Measurements from ENCODE around the gene NOSTRIN.

The NOSTRIN gene

GRCh38 chr2:168816369-168816768 is 13.9 kb downstream of the NOSTRIN start:
- H3F3A ChIP-seq (ENCODE audit: insufficient read depth, low read length): no peaks in the 10 kb centered on the region
- H4K20me1 ChIP-seq (ENCODE audit: insufficient read depth, low read length): no peaks in the 10 kb centered on the region
- H3K9ac ChIP-seq (ENCODE audit: low read length): no peak overlapping the region
- no peak overlapping the region for H2AFZ ChIP-seq (ENCODE audit: low read length)
- TF ChIP-seq EZH2 (optimal IDR thresholded peaks at IDR 0.05; ENCODE audit: low read depth, low read length) (no peak), EZH2phosphoT487 (IDR thresholded peaks at IDR 0.05; ENCODE audit: low read length) (no peak)
- TF ChIP-seq, protein P1, sequence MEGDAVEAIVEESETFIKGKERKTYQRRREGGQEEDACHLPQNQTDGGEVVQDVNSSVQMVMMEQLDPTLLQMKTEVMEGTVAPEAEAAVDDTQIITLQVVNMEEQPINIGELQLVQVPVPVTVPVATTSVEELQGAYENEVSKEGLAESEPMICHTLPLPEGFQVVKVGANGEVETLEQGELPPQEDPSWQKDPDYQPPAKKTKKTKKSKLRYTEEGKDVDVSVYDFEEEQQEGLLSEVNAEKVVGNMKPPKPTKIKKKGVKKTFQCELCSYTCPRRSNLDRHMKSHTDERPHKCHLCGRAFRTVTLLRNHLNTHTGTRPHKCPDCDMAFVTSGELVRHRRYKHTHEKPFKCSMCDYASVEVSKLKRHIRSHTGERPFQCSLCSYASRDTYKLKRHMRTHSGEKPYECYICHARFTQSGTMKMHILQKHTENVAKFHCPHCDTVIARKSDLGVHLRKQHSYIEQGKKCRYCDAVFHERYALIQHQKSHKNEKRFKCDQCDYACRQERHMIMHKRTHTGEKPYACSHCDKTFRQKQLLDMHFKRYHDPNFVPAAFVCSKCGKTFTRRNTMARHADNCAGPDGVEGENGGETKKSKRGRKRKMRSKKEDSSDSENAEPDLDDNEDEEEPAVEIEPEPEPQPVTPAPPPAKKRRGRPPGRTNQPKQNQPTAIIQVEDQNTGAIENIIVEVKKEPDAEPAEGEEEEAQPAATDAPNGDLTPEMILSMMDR (IDR thresholded peaks at IDR 0.05; ENCODE audit: low read length): no peak
- no peaks in the 10 kb centered on the region for H3K36me3 ChIP-seq (replicated peaks; ENCODE audit: insufficient read depth, low read length)
- no peak for DNase-seq
- H3K9me3 ChIP-seq (replicated peaks; ENCODE audit: insufficient read depth, low read length): no peaks in the 10 kb centered on the region
- H3K27ac ChIP-seq (ENCODE audit: low read length): no peak overlapping the region
- H3K4me3 ChIP-seq (ENCODE audit: low read length): no peak overlapping the region
- no peak overlapping the region for H3K4me2 ChIP-seq (ENCODE audit: low read depth, low read length)
- H3K27me3 ChIP-seq (replicated peaks; ENCODE audit: insufficient read depth, low read length): no peaks in the 10 kb centered on the region
- no peaks in the 10 kb centered on the region for H3K79me2 ChIP-seq (ENCODE audit: low read length)
- H3K4me1 ChIP-seq (ENCODE audit: low read length): no peaks in the 10 kb centered on the region
- no peaks in the 10 kb centered on the region for H3K9me2 ChIP-seq (replicated peaks; ENCODE audit: insufficient read depth, low read length)

DNA sequence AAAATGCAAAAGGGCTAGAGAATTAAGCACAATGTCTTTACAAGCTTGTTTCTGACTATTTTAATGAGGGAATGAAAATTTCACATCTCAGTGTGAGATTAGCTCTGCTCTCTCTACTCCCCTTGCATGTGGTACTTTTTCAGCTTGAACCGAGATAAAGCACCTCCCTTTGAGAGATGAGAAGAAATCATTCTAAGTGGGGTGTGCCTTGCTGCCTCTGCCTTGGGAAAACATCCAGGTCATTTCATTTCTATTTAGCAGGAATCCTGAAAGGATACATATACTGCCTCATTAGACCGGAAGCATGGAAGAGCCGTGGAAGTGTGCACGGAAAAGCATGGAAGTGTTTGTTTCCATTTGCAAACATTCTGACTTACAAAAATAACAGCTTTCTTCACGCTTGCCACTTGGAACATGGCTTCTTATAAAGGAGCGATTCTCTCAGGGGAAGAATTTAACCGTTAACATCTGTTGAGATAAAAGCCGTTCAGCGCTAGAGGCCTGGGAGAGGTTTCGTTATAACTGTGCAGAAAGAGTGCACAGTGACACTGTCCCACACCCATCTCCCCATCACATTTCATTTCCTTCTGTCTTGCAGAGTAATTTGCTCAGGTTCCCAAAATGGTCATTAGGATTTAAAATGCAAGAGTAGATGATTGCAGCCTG is 16.7 kb downstream of the NOSTRIN start:
- Histone ChIP-seq H3K9ac (ENCODE audit: low read length) (no peak overlapping the region), H3K4me2 (ENCODE audit: low read depth, low read length) (no peak overlapping the region), H3K79me2 (ENCODE audit: low read length) (no peaks in the 10 kb centered on the region), H3K27ac (ENCODE audit: low read length) (no peak overlapping the region), H4K20me1 (ENCODE audit: insufficient read depth, low read length) (no peaks in the 10 kb centered on the region), H3K36me3 (replicated peaks; ENCODE audit: insufficient read depth, low read length) (no peaks in the 10 kb centered on the region), H3K4me1 (ENCODE audit: low read length) (no peaks in the 10 kb centered on the region), H3K27me3 (replicated peaks; ENCODE audit: insufficient read depth, low read length) (no peaks in the 10 kb centered on the region), H2AFZ (ENCODE audit: low read length) (no peak overlapping the region), H3K9me2 (replicated peaks; ENCODE audit: insufficient read depth, low read length) (no peaks in the 10 kb centered on the region), H3F3A (ENCODE audit: insufficient read depth, low read length) (no peaks in the 10 kb centered on the region), H3K4me3 (ENCODE audit: low read length) (no peak overlapping the region), H3K9me3 (replicated peaks; ENCODE audit: insufficient read depth, low read length) (no peaks in the 10 kb centered on the region)
- DNase-seq: no peak
- TF ChIP-seq EZH2 (optimal IDR thresholded peaks at IDR 0.05; ENCODE audit: low read depth, low read length): no peak
- no peak for TF ChIP-seq EZH2phosphoT487 (IDR thresholded peaks at IDR 0.05; ENCODE audit: low read length)
- TF ChIP-seq, protein P1 (IDR thresholded peaks at IDR 0.05; ENCODE audit: low read length): no peak

DNA sequence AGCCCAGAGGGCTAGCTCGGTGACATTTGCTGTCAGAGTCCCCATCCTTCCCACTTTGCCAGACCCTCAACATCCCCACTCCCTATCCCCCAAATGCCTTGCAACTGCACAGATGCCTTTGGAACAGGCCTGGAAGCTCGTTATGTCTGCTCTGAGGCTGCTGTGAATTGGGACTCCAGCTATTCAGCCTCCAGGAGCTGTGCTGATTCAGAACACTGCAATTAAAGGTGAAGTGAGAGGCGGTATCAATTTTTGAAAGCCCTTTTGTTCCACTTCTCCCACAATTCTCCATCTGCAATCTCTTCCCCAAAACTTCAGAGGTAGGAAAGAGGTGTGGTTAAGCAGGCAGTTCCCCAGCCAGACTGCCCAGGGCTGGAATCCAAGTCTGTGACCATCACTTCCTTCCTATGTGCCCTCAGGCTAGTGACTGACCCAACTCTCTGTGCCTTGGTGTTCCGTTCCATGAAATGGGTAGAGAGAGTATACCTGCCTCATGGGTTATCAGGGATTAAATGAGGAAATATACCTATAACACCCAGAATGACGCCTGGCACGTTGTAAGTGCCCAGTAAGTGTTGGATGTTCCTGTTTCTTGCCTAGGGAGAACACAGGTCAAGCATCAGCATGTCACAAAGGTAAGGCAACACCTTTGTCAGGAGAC is 17.5 kb downstream of the NOSTRIN start:
- Histone ChIP-seq H3K27me3 (replicated peaks; ENCODE audit: insufficient read depth, low read length) (no peaks in the 10 kb centered on the region), H3K9me2 (replicated peaks; ENCODE audit: insufficient read depth, low read length) (no peaks in the 10 kb centered on the region), H3K27ac (ENCODE audit: low read length) (no peak overlapping the region), H2AFZ (ENCODE audit: low read length) (no peak overlapping the region), H3K4me1 (ENCODE audit: low read length) (no peaks in the 10 kb centered on the region), H3F3A (ENCODE audit: insufficient read depth, low read length) (no peaks in the 10 kb centered on the region), H3K9me3 (replicated peaks; ENCODE audit: insufficient read depth, low read length) (no peaks in the 10 kb centered on the region), H3K4me2 (ENCODE audit: low read depth, low read length) (no peak overlapping the region), H3K36me3 (replicated peaks; ENCODE audit: insufficient read depth, low read length) (no peaks in the 10 kb centered on the region), H3K9ac (ENCODE audit: low read length) (no peak overlapping the region), H3K4me3 (ENCODE audit: low read length) (no peak overlapping the region), H3K79me2 (ENCODE audit: low read length) (no peaks in the 10 kb centered on the region), H4K20me1 (ENCODE audit: insufficient read depth, low read length) (no peaks in the 10 kb centered on the region)
- TF ChIP-seq EZH2phosphoT487 (IDR thresholded peaks at IDR 0.05; ENCODE audit: low read length): no peak
- TF ChIP-seq, protein P1 (IDR thresholded peaks at IDR 0.05; ENCODE audit: low read length): no peak
- no peak for TF ChIP-seq EZH2 (optimal IDR thresholded peaks at IDR 0.05; ENCODE audit: low read depth, low read length)
- DNase-seq: no peak

Data from MM.1S (cell line).